Mesenteric fat pad (tissue), 1 donor: Measurements from ENCODE around the gene SERPINA3. TPM values are rescaled to one million over a fixed set of nuclear protein-coding genes. Genes with fewer than 3 reads are reported as not detected.
"Not testable (repeated sequence)": the region's sequence is repeated elsewhere in the genome, so short reads cannot be mapped to it uniquely, and the experiment has no call there.

Source experiments
- DNase-seq: peaks from one replicate; pipeline ENCODE4 v3.0.0-alpha.2; 2020; ENCODE audit warnings: low spot score
- long read RNA-seq: library from polyadenylated mRNA; unstranded; transcript quantifications from one replicate; pipeline ENCODE4 v2.0.0, GENCODE V29; 2020
- total RNA-seq: library from RNA; stranded (reverse); fragmentation: NEBNext Ultra II Directional; extraction: Animal tissue kit (Norgen Biotek cat#: 25700); gene quantifications from one replicate; pipeline ENCODE4 v1.2.1, GENCODE V29; 2021
- donor health status: DM: yes; HTN: yes; CAD: no.

Gene SERPINA3
- total RNA-seq, result 139 TPM
- long read RNA-seq, transcript SERPINA3-201 (5 exons, 1,589 nt), result major isoform, 187 of 305 reads
- long read RNA-seq, transcript SERPINA3-202 (5 exons, 1,581 nt), result minor isoform, 60 of 305 reads
- long read RNA-seq, partial matches to known transcripts, result 49 of 305 reads
- long read RNA-seq, other reads (novel, unspliced or antisense), result 8 of 305 reads

DNA sequence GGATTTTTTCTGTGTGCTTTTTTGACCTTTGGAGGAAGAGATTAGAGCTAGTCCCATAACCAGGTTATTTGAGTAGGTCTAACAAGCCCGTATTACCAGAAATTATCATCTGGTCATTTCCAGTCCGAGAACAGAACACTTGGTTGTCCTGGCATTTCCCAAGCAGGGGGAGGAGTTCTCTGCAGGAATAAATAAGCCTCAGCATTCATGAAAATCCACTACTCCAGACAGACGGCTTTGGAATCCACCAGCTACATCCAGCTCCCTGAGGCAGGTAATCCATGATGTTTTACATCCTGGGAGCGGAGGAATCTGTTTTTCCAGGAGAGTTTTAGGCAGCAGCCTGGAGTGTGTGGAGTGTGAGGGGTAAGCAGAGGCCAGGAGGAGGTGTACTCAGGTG is at the start of gene SERPINA3:
Gene SERPINA3, plus strand, starts transcription at position 218 of the 400 bp plus-strand sequence. CDS start 2,051 bp downstream, outside the sequence.
- no peak for DNase-seq

GRCh38 chr14:94562941-94563883 is 49.0 kb upstream of the SERPINA3 start:
- DNase-seq, result peak; percentile 68

GRCh38 chr14:94564381-94564780 is 47.8 kb upstream of the SERPINA3 start:
- DNase-seq, result no peak

GRCh38 chr14:94568186-94568585 is 44.0 kb upstream of the SERPINA3 start:
- peak; percentile 65 for DNase-seq

GRCh38 chr14:94569381-94570001 is 42.7 kb upstream of the SERPINA3 start:
- DNase-seq, result peak; percentile 57

GRCh38 chr14:94570002-94570400 is 42.2 kb upstream of the SERPINA3 start:
- DNase-seq, result peak; percentile 87

GRCh38 chr14:94570440-94570839 is 41.8 kb upstream of the SERPINA3 start:
- DNase-seq, result peak; percentile 47

DNA sequence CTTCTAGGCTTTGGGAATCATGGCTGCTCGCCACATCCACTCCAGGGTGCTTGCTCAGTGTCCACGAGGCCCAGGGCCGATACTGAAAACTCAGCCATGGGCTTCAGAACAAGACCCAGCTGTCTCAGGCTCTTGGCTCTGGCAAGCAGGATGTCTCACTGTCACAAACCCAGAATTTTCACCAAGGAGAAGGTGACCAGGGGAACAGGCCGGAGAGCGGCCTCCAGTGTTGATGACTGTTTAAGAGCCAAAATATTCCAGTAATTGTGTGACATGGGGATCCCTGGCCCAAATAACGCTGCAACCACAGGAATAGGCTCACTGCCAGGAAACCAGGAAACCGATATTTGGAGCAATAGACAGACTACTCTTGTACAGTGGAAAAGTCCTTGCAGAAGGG is 40.8 kb upstream of the SERPINA3 start:
- peak; percentile 76 for DNase-seq

DNA sequence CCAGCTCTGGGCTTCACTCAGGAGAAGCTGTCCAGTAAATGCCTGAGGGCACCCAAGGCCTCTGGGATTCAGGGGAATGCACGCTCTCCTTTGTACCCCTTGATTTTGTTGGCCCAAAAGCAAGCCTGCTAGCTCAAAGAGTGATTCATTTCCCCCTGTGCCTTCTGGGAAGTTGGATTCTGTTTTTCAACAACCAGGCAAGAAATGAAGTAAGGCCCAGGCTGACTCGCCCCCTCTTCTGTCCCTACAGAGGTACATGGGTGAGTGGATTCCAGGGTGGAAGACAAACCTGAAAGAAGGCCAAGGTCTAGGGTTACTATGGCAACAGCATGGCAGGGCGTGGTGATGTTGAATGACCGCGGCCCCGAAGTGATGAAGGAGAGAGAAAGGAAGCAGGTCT is 40.2 kb upstream of the SERPINA3 start:
- peak; percentile 24 for DNase-seq

GRCh38 chr14:94572637-94573303 is 39.4 kb upstream of the SERPINA3 start:
- DNase-seq, result peak; percentile 35

GRCh38 chr14:94573475-94574277 is 38.5 kb upstream of the SERPINA3 start:
- peak; percentile 39 for DNase-seq

GRCh38 chr14:94574336-94574735 is 37.9 kb upstream of the SERPINA3 start:
- peak; percentile 82 for DNase-seq

DNA sequence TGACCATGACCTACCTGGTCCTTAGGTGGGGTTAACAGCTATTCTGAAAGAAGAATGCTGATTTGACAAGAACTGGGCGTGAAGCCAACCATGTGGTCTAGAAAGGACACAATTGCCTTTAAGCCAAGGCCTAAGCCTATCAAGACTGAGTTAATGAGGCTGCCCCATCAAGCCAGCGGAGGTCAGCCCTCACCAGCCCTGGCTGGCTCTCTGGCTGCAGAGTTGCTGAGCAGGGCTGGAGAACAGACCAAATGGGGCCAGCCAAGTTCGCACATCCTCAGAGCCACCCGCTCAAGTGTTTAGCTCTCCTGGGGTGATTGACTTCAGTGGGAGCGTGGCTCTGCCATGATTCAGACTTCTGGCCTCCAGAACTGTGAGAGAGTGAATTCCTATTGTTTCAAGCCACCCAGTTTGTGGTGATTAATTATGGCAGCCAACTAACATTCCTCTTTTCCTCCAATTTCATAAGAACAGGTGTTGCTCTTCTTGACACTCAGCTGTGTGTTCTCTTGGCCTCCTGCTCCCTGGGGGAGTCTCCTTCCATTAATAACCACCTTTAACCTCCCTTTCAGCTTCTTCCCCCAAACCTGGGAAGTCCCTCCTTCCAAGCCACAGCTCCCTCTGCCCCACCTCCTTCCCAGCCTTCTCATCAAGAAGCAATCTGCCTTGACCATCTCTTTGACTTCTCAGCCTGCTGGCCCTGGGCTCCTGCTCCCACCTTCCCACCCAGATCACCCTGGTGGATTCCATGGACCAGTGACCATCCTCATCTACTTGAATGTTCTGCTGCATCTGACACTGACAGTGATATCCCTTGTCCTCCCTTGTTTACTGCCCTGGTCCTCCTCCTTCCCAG is 36.2 kb upstream of the SERPINA3 start:
- peak; percentile 75 for DNase-seq

GRCh38 chr14:94577472-94577871 is 34.7 kb upstream of the SERPINA3 start:
- not testable (repeated sequence) for DNase-seq

GRCh38 chr14:94578712-94579111 is 33.5 kb upstream of the SERPINA3 start:
- DNase-seq, result no peak

GRCh38 chr14:94581127-94581999 is 30.8 kb upstream of the SERPINA3 start, which contains the start of gene SERPINA5:
Gene SERPINA5 (plus strand): TSS chr14:94581426. CDS start chr14:94587363, 5,937 bp downstream.
- peak; percentile 82 for DNase-seq

GRCh38 chr14:94582199-94582750 is 29.9 kb upstream of the SERPINA3 start:
- no peak for DNase-seq

DNA sequence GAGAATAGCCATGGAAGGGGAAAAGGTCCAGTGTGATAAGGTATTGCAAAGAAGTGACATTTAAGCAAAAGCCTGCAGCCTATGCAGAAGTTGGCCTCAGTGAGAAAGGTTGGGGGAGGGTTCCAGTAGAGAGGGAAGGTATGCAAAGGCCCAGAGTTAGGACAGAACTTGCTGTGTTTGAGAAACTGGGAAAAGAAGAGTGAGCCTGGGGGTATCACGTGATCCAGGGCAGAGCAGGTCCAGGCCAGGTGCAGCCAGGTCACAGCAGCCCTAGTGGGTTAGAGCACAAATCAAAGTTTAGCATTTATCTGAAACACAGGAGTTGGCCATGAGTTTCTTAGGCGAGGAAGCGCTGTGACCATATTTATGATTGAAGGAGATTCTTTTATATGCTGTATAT is 29.3 kb upstream of the SERPINA3 start:
- no peak for DNase-seq
